ENCODE data around the gene SDK2.

Gene SDK2

GRCh38 chr17:73498886-73499554 is 145.2 kb downstream of the SDK2 start:
- no peak for DNase-seq

DNA sequence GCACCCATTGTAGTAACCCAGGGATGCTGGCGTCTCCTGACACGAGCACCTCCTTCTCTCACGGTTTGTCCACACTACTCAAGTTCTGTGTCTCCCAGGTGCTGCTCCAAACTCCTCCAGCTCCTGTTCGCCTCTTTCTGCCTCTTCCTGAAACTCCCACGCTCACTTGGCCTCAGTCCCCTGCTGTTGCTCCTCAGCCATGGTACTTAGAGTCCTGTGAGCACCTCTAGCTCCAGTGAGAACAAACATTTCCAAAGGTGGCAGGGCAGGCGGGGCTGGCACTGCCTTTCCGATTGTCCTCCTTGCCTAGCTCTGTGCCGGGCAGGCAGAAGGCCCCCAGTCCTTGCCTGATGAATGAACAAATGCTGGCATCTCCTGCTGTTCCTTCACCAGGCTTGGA is 146.1 kb downstream of the SDK2 start:
- no peak for DNase-seq

DNA sequence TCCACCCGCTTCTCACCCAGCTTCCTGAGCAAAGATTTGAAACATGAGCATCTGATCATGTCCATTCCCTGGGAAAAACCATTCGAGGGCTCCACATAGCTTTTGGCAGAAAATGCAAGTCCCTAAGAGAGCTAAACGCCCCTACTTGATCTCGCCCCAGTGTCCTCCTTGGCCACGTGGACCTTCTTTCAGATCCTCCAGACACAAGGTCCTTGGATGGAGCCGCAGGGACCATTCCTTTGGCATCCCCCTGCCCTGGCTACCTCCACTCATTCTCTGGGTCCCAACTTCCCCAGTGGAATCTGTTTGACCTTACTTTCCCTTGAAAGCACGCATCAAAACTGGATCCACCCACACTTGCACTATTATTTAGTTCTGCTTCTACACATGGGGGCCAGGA is 146.5 kb downstream of the SDK2 start:
- DNase-seq: no peak

DNA sequence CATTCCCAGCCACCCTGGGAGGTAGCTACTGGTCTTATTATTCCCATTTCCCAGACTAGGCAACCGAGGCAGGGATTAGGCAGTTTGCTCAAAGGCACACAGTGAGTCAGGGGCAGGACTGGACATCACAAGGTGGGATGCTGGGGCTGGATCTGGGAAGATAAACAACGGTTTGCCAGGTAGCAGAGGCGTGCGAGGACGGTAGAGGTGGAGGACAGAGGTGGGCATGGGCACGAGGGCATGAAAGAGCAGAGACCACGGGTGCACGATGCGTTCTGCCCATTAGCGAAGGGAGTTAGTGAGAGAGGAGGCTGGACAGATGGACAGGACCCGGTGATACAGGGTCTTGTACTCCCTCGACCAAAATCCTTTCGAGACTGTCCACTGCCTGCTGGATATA is 148.0 kb downstream of the SDK2 start:
- no peak for DNase-seq

DNA sequence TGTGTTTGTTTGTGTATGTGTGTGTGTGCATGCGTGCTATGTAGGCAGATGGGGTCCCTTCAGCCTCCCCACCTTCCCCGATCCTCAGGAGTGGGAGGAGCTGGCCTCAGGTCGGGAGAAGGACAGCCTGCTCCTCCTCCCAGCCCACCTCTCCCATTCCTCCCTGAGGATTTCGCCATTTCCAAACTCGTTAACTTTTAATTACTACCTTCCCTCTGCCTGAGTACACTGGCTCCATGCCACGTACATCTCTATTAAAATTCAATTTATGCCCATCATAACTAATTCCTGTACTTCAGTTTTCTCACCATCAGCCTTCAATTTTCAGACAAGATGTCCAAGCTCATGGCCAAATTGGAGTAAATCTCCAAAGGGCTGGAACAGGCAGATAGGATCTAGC is 148.6 kb downstream of the SDK2 start:
- DNase-seq: no peak

DNA sequence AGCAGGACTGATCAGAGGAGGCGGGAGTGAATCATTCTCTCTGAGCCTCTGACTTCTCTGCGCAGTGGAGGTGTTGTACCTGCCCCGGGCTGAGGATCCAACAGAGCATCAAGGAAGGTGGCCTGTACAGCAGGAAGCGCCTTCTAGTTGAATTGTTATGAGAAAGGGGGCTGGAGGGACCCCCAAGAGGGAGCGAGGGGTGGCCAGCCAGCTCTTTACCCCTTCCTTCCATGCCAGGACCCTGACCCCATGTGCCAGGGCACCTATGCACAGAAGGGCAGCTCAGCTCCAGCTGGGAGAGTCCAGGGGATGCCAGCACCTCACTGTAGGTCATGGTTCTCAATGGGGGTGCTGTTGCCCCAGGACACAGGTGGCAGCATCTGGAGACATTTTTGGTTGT is 149.3 kb downstream of the SDK2 start:
- DNase-seq: no peak

- DNase-seq: no peak
These were observed 150.0 kb downstream of the SDK2 start for GRCh38 chr17:73493956-73494926.

- DNase-seq: no peak
These were observed 151.1 kb downstream of the SDK2 start for GRCh38 chr17:73492821-73493814.

DNA sequence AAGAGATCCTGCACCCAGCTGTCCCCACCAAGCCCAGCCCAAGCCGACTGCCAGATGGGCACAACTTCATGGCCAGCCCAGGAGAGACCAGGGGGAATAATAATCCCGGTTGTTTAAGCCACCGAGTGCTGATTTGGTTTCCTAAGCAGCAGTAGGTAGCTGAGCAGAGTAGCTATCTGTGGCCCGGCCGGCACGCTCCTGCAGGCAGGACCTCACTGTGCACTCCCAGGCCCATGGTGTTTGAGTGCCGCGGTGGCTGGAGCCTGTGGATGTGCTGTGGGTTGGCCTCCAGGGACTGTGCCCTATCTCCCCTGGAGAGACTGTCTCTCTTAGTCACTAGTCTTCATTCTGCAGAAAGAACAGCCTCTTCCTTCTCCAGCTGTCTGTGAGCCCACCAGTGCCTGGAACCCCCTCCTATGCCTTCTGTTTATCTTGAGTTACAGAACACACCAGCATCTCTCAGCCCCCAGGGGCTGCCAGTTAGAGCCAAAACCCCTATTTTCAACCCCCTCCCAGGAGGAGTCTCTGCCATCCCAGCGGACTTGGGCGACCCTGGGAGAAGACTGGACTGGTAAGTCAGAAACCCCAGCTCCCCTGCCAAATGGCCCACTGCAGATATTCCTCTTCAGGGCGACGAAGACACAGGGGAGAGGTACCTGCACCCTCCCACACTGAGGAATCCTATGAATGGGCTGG is 152.0 kb downstream of the SDK2 start:
- DNase-seq: no peak

GRCh38 chr17:73491648-73492047 is 152.6 kb downstream of the SDK2 start:
- no peak for DNase-seq

DNA sequence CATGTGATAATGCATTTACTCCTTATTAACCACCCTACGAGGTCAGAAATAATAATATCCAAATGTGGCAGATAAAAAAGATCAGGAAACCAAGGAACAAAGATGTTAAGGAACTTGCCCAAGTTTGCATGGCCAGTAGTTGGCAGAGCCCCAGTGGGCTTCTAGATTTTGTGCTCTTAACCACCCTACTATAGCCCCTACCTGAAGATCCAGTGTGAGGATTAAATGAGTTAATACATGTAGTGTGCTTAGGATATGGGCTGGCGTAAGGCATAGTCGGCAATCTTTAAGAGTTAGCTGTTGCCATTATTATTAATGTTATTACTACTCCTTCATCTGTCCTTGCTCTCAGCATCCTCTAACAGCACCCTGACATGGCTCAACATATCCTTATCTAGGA is 153.4 kb downstream of the SDK2 start:
- no peak for DNase-seq

- no peak for DNase-seq
These were observed 154.3 kb downstream of the SDK2 start for GRCh38 chr17:73489991-73490390.

DNA sequence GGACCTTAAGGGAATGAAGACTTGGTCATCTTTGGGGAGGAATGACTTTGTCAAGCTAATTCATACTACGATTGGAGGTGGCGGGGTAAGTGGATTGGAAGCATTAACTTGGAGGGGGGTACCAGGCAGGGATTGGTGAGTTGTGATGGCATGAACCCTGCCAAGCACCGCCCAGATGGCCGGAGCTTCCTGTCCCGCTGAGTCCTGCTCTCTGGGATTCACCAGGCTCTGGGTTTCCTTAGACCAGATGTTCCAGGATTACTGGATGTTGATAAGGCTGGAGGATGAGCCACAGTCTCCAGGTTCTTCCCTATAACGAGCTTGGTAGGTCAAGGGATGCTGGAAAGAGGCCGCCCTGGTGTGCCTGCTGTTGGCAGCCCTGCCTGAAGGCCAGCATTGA is 154.9 kb downstream of the SDK2 start:
- no peak for DNase-seq

DNA sequence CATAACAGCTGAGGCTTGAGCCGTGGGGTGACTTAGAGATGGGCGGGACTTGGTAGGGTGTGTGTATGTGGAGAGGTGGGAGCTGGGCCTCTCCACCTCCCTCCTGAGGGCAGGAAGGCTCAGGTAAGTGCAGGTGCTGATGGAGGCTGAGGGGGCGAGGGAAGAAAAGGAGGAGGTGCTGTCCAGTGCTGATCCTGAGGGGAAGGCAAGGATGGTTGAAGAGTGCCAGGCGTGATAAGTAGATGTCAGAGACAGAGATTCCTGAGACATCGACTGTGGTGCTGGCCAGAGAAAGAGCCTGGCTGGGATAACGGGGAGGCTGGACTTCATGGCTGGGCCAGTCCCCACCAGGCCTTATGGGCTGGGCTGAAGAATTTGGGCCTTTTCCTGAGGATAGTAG is 159.1 kb downstream of the SDK2 start:
- no peak for DNase-seq

DNA sequence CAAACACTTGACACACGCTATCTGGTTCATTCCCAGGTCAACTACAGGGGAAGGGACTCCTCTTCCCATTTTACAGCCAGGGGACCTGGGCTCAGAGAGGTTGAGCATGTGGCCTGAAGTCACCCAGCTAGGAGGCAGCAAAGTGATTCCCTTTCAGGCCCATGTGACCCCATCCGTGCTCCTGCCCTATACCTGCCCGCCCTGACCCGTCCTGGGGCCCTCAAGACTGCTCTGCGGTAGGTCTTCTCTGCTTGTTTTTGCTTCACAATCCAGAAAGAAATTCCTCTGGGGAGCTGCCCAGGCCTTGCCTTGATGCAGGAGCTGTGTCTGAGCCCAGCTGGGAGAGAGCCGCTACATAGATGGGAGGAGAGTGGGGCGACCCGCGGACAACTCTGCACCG is 161.4 kb downstream of the SDK2 start:
- no peak for DNase-seq

DNA sequence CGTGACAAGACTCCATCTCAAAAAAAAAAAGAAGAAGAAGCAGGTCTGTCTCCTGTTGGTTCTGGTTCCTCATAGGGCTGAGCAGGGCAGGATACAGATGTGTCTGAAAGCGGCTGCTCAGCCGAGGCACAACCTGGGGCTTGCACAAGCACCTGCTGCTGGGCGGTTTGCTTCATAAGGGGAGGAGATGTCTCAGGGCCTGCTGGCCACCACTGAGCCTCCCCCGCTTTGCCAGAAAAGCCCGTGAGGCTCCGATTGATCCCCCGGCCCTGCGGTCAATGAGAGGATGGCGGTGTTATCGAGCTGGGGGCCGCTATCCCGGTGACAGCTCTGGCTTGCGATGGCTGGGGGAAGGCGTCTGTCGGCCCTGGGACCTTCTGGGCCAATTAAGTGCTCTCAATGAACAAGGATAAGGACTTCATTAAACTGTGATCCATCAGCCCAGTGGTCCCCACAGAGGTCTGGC is 162.0 kb downstream of the SDK2 start:
- DNase-seq: no peak

DNA sequence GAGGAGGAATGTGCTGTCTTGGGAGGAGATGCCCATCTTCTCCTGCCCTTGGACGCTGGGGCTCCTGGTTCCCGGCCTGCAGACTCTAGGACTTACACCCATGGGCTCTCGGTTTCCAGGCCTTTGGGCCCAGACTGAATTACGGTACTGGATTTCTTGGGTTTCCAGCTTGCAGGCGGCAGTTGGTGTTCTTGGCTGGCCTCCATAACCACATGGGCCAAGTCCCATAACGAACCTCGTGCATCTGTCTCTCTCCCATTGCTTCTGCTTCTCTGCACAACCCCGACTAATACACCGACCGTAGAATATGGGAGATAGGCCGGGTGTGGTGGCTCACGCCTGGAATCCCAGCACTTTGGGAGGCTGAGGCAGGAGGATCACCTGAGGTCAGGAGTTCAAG is 162.6 kb downstream of the SDK2 start:
- no peak for DNase-seq

GRCh38 chr17:73480740-73481139 is 163.5 kb downstream of the SDK2 start:
- DNase-seq: no peak

- DNase-seq: no peak
These were observed 165.3 kb downstream of the SDK2 start for GRCh38 chr17:73478768-73479424.

DNA sequence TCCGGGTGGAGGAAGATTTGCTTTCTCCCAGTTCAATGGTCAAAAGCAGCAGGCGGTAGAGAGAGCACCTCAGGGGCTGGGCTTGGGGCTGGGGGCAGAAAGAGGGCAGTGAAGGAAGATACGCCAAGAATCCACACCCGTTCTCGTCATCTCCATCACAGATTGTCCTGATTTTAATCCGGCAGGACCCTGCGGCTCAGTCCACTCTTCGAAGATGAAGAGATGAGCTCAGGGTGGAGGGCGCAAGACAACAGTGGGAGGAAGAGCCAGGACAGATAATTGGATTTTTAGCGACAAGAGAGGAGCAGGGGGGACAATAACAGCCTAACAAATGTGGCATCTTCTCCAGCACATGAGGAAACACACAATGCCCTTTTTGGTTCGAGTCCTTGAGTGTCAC is 165.9 kb downstream of the SDK2 start:
- no peak for DNase-seq

GRCh38 chr17:73476890-73477350 is 167.3 kb downstream of the SDK2 start:
- DNase-seq: no peak

Data from midbrain (tissue), 1 donor.